ENCODE results near the gene TMEM143.
A peak's percentile ranks its signal among the peaks of the same experiment; 100 is the strongest.

Gene TMEM143

GRCh38 chr19:48359123-48359522 is 4.6 kb downstream of the TMEM143 start:
- DNase-seq (ENCODE audit: low read depth) = no peak

GRCh38 chr19:48355365-48355954 is 8.3 kb downstream of the TMEM143 start:
- no peak for DNase-seq (ENCODE audit: low read depth)

- peak; percentile 36 for DNase-seq (ENCODE audit: low read depth)
Observed at GRCh38 chr19:48354332-48354992, 9.3 kb downstream of the TMEM143 start.

GRCh38 chr19:48353677-48354076 is 10.1 kb downstream of the TMEM143 start:
- DNase-seq (ENCODE audit: low read depth) = peak; percentile 61

GRCh38 chr19:48351341-48351752 is 12.4 kb downstream of the TMEM143 start:
- peak; percentile 69 for DNase-seq (ENCODE audit: low read depth)

GRCh38 chr19:48350856-48351255 is 12.9 kb downstream of the TMEM143 start:
- DNase-seq (ENCODE audit: low read depth) = no peak

- no peak for DNase-seq (ENCODE audit: low read depth)
Observed at GRCh38 chr19:48348737-48349136, 15.0 kb downstream of the TMEM143 start.

GRCh38 chr19:48348045-48348444 is 15.7 kb downstream of the TMEM143 start:
- no peak for DNase-seq (ENCODE audit: low read depth)

GRCh38 chr19:48346191-48346590 is 17.5 kb downstream of the TMEM143 start:
- DNase-seq (ENCODE audit: low read depth) = no peak

GRCh38 chr19:48344892-48345291 is 18.8 kb downstream of the TMEM143 start:
- DNase-seq (ENCODE audit: low read depth) = no peak

- DNase-seq (ENCODE audit: low read depth) = peak; percentile 83
Observed at GRCh38 chr19:48342841-48343540, 20.7 kb downstream of the TMEM143 start.

- DNase-seq (ENCODE audit: low read depth) = no peak
Observed at GRCh38 chr19:48342414-48342738, 21.4 kb downstream of the TMEM143 start.

GRCh38 chr19:48341515-48342413 is 22.0 kb downstream of the TMEM143 start:
- DNase-seq (ENCODE audit: low read depth) = no peak

GRCh38 chr19:48340995-48341394 is 22.7 kb downstream of the TMEM143 start:
- DNase-seq (ENCODE audit: low read depth) = no peak

GRCh38 chr19:48338802-48339503 is 24.8 kb downstream of the TMEM143 start:
- DNase-seq (ENCODE audit: low read depth) = no peak

GRCh38 chr19:48338253-48338755 is 25.4 kb downstream of the TMEM143 start:
- no peak for DNase-seq (ENCODE audit: low read depth)

GRCh38 chr19:48333467-48334384 is 30.0 kb downstream of the TMEM143 start:
- DNase-seq (ENCODE audit: low read depth) = peak; percentile 93

- DNase-seq (ENCODE audit: low read depth) = peak; percentile 96
Observed at GRCh38 chr19:48332662-48333466, 30.9 kb downstream of the TMEM143 start.

GRCh38 chr19:48332351-48332661 is 31.4 kb downstream of the TMEM143 start:
- no peak for DNase-seq (ENCODE audit: low read depth)

All from ELR (cell line).